ENCODE results near the gene HMX2.

DNA sequence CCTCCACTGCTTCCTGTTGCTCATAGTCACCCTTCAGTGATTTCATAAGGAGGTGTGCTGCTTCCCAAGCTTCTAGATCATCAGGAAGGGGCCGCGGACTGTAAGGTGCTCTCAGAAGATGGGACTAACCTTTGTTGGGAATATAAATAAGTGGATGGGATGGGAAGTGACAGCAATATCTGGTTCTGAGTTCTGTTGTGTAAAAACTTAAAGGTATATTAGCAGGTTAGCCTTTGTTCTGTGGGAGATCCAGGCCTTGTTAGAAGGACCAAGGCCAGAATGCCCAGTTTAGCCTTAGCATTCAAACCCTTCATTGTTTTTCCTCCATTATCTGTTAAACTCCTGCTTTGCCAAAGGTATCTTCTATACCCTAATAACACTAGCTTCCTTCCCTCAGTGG lies 18.7 kb downstream of the HMX2 start:
- no peak for TF ChIP-seq EZH2 (IDR thresholded peaks at IDR 0.05; ENCODE audit: low read length, unreplicated experiment)
- TF ChIP-seq, protein P1, sequence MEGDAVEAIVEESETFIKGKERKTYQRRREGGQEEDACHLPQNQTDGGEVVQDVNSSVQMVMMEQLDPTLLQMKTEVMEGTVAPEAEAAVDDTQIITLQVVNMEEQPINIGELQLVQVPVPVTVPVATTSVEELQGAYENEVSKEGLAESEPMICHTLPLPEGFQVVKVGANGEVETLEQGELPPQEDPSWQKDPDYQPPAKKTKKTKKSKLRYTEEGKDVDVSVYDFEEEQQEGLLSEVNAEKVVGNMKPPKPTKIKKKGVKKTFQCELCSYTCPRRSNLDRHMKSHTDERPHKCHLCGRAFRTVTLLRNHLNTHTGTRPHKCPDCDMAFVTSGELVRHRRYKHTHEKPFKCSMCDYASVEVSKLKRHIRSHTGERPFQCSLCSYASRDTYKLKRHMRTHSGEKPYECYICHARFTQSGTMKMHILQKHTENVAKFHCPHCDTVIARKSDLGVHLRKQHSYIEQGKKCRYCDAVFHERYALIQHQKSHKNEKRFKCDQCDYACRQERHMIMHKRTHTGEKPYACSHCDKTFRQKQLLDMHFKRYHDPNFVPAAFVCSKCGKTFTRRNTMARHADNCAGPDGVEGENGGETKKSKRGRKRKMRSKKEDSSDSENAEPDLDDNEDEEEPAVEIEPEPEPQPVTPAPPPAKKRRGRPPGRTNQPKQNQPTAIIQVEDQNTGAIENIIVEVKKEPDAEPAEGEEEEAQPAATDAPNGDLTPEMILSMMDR (conservative IDR thresholded peaks at IDR 0.05; ENCODE audit: low read depth, low read length): no peak
